GM21526 (cell line): ENCODE data around the gene FAM204A.

Experiments used
- ATAC-seq: cut with Tn5 transposase; IDR thresholded peaks from one replicate; pipeline ENCODE4 v1.9.1; 2021; ENCODE audit warnings: moderate library complexity; ENCODE audit not compliant: unreplicated experiment, low FRiP score

FAM204A gene

GRCh38 chr10:118341791-118342637, at the start of gene FAM204A:
FAM204A (minus strand) TSS chr10:118342324; CDS start chr10:118336415, 5,909 bp downstream.
- ATAC-seq: peak; percentile 100

- ATAC-seq: no peak
Measured at GRCh38 chr10:118383699-118384098, 41.6 kb upstream of the FAM204A start.

- ATAC-seq: no peak
Measured at GRCh38 chr10:118383063-118383689, 41.1 kb upstream of the FAM204A start.

DNA sequence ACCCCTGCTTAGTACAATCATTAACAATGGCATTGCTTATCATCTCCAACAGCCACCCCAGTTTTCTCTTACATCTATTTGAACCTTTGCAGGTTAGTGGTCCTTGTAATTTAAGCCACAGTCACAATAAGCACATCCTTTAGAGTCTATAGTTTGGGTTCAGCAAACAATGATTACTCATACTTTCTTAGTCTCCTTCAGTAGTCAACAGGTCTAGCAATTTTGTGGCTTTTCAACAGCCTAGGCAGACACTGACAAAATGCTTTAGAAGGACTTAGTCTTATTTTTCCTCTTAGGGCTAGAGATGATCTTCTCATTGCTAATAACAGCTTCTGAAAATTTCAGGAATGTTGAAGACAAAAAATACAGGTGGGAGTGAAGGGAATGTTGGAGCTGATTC, 32.3 kb upstream of the FAM204A start:
- ATAC-seq: no peak

GRCh38 chr10:118373786-118374185, 31.7 kb upstream of the FAM204A start:
- ATAC-seq: no peak

- no peak for ATAC-seq
Measured at GRCh38 chr10:118370499-118370898, 28.4 kb upstream of the FAM204A start.

GRCh38 chr10:118369641-118370205, 27.6 kb upstream of the FAM204A start:
- ATAC-seq: no peak

- ATAC-seq: no peak
Measured at GRCh38 chr10:118365702-118366101, 23.6 kb upstream of the FAM204A start.

GRCh38 chr10:118362103-118362502, 20.0 kb upstream of the FAM204A start:
- ATAC-seq: no peak

DNA sequence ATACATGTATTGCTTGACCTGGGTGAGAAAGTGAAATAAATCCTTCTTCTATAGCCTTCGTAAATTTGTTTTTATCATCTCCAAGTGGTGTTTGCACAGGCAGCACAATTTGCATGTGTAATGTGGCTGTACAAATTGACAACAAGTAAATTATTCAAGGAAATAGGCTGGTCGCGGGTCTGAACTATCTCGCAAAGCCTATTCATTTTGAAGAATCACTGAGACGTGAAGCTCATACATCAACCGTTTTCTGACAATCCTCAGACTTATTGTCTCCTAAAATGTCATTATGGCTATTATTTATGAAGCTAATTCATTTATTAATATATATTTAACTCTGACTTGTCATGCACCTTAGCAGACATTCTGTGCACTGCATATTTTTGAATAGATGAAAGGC, 16.2 kb upstream of the FAM204A start:
- ATAC-seq: no peak

DNA sequence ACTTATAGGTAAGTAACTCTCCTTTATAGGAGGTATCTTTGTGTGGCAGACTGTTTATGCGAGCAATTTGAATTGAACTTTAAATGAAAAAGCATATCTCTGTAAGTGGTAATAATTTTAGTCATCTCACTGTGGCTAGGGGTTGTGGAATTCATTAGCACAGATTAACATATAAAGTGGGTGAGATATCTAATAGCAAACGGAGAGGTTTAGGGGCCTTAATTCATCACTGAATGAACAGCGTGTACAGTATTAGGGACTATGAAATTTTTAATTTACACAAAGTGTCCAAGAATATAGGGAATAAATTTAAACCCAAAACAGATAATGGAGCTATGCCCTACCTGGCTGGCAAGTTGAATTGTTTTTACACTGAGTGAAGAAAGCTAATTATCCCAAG, 15.7 kb upstream of the FAM204A start:
- ATAC-seq: no peak

GRCh38 chr10:118356628-118357027, 14.5 kb upstream of the FAM204A start:
- ATAC-seq: no peak

- ATAC-seq: no peak
Measured at GRCh38 chr10:118355234-118355633, 13.1 kb upstream of the FAM204A start.

GRCh38 chr10:118349235-118349634, 7.1 kb upstream of the FAM204A start:
- no peak for ATAC-seq

DNA sequence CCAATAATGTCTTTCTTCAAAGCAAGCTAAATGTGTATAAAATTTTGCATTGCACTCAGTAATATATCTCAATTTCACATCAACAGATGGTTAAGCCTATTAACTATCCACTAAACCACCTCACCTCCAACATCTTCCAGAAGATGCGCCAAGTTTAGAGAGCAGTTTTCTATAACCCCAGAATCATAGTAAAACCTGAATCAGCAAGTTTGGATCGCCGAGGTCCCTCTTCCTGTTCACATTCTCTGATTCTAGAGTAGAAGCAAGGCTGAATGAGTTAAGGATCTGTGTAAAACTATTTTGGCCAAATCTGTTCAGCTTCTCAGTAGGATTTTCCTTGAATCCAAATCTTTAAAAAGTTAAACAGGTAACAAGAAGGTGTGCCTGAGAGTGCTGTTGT, 1.4 kb upstream of the FAM204A start:
- ATAC-seq: no peak

- ATAC-seq: no peak
Measured at GRCh38 chr10:118343115-118343514, 991 bp upstream of the FAM204A start.

GRCh38 chr10:118342638-118343020, 505 bp upstream of the FAM204A start:
- ATAC-seq: no peak

GRCh38 chr10:118340486-118340885, 1.6 kb downstream of the FAM204A start:
- ATAC-seq: no peak

DNA sequence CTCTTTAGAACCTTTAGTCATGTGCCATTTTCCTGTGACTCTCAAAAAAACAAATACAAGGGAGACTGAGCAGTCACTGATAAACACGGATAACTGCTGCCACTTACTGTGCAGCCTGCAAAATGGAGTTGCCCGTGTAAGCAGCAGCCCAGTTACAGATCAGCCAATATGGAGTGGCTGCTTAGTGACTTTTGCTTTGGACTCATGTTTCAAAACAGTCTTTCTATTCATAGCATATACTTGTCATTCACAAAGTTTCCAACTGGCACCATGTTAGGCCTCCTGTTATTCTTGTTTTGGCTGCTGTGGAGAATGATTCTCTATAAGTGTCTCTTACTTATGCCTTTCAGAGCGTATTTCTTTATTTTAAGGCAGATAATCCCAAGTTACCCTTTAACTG, 3.0 kb downstream of the FAM204A start:
- no peak for ATAC-seq

DNA sequence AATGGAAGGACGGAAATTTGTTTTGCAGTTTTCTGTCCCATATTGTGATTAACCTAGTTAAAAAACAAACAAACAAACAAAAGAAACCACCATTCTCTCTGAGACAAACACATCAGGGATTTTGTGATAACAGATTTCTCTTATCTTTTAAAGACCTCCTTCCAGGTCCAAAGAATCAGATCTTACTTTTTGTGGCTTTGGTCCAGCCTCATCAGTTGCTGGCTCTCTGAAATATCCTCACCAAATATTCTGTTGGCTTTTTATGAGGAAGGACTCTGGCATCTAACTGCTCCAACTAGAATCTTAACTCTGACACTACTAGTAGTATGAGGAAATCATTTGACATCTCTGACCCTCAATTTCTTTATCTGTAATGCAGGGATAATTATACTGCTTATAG, 4.8 kb downstream of the FAM204A start:
- no peak for ATAC-seq

DNA sequence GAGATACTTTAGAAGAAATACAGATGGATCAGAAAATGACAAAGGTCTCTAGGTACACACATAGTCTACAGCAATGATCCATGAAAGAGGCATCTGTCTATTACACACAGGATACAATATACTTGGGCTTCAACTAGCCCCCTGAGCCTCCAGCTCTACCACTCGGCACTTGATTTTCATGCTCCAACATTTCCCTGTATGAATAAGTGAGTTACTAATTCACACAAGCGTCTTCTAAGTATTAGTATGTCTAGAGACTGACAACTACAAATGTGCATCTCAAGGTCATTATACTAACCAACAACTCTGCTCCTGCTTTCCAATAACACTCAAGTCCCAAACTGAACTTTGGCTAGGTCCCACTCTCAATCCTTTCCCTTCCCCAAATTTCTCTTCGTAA, 8.3 kb downstream of the FAM204A start:
- no peak for ATAC-seq
